GM19438 (cell line): ENCODE results near the gene NAA80.

Experiments used
- ATAC-seq: cut with Tn5 transposase; IDR thresholded peaks from one replicate; pipeline ENCODE4 v1.9.1; 2021; ENCODE audit warnings: low read depth; ENCODE audit not compliant: unreplicated experiment

Gene NAA80

GRCh38 chr3:50260942-50261441 lies 38.2 kb downstream of the NAA80 start:
- ATAC-seq = no peak

GRCh38 chr3:50260027-50260941 lies 38.9 kb downstream of the NAA80 start:
- ATAC-seq = peak; percentile 89

GRCh38 chr3:50259432-50260026 lies 39.7 kb downstream of the NAA80 start:
- ATAC-seq = peak; percentile 14

GRCh38 chr3:50258979-50259378 lies 40.2 kb downstream of the NAA80 start:
- ATAC-seq = no peak

GRCh38 chr3:50258029-50258680 lies 41.0 kb downstream of the NAA80 start:
- ATAC-seq = no peak

- ATAC-seq = no peak
Observed at GRCh38 chr3:50256978-50257890, 42.0 kb downstream of the NAA80 start.

- ATAC-seq = no peak
Observed at GRCh38 chr3:50255251-50255615, 44.0 kb downstream of the NAA80 start.

- ATAC-seq = no peak
Observed at GRCh38 chr3:50254577-50255250, 44.5 kb downstream of the NAA80 start.

- no peak for ATAC-seq
Observed at GRCh38 chr3:50251220-50251619, 48.0 kb downstream of the NAA80 start.

- ATAC-seq = no peak
Observed at GRCh38 chr3:50250514-50250913, 48.7 kb downstream of the NAA80 start.

GRCh38 chr3:50249457-50249856 lies 49.7 kb downstream of the NAA80 start:
- no peak for ATAC-seq

GRCh38 chr3:50248387-50248786 lies 50.8 kb downstream of the NAA80 start:
- ATAC-seq = no peak

- peak; percentile 45 for ATAC-seq
Observed at GRCh38 chr3:50246517-50246954, 52.7 kb downstream of the NAA80 start.
